NCI-H2227 (cell line): ENCODE results near the gene TRPM1.
A peak's percentile ranks its signal among the peaks of the same experiment; 100 is the strongest.
"Not testable (repeated sequence)": the region's sequence is repeated elsewhere in the genome, so short reads cannot be mapped to it uniquely, and the experiment has no call there.

Experiments used
- DNase-seq: peaks from one replicate; lab custom pipeline; 2025; ENCODE audit not compliant: unreplicated experiment; lab: John Stamatoyannopoulos, UW

Gene TRPM1

DNA sequence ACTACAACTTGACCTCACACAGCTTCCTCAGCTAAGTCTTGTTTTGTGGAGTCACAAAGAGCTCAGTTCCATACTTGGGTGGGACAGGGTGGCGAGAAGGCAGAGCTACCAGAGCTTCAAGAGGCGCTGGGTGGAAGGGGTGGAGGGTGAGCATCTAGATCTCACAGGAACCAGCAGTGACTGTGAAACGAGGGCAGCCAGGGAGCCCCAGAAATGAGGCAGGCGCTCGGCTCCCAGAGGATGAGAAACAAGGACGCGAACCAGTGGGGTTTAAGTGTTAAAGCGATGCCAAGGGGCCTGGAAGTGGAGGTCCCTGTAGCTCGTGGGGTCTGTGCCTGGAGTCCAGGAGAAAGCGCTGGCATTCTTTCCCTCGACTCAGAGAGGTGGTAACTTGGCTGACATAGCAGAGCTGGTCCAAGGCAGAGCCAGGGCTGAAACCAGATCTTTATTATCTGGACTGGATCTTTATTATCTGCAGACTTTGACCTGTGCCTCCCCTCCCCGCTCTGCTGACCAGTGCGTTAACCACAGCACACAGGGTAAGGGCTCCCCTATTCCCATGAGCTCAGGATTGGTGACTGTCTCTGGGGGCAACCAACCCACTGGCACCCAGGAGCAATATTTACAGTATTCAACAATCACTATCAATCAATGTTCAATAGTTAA is 26.2 kb upstream of the TRPM1 start:
- no peak for DNase-seq

DNA sequence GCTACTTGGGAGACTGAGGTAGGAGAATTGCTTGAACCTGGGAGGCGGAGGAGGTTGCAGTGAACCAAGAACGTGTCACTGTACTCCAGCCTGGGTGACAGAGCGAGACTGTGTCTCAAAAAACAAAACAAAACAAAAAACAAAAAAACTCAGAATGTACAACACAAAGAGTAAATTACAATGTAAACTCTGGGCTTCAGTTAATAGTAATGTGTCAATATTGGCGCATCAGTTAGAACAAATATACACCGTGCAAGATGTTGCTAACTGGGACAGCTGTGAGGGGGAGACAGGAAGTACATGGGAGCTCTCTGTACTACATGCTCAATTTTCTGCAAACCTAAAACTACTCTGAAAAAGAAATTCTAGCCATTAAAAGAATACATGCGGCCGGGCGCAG is 23.5 kb upstream of the TRPM1 start:
- no peak for DNase-seq

DNA sequence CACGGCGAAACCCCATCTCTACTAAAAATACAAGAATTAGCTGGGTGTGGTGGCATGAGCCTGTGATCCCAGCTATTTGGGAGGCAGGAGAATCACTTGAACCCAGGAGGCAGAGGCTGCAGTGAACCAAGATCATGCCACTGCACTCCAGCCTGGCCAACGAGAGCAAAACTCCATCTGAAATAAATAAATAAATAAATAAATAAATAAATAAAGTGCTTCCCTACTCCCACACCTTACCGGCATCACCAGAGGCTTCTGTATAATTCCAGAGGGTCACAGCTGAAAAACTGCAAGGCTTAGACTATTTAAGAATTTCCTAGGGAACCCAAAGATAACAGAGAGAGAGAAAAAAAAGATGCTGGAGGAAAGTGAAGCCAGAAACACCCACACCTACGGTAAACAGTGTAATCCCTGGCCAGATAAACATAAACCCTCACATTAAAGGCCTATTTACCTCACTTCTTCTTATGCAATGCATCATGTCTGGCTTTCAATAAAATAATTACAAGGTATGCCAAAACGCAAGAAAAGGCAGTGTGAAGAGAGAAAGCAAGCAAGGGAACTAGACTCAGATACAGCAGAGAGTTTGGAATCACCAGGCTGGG is 15.0 kb upstream of the TRPM1 start:
- no peak for DNase-seq

DNA sequence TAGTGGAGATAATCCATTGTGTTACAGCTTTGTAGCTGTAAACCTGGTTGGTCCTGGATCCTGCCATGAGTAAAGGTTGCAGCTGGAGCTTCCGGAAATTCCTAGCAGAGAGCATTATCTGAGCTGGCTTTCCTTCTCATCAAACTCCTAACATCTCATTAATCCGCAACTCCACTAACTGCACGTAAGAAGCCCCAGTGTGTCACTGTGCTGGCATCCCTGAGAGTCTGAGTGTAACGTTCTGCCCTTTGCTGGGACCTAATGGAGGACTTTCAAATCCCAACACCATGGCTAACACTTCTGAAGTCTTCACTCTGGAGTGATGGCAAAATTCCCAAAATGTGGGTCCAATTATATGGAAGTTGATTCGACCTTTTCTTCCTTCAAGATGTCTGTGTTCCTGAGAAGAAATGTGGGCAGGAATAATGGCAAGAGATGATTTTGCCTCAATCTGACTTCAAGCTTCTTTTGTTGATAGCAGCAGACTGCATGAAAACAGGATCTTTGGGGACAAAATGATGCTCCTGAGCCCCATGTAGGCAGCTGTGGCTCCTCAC is 9.6 kb upstream of the TRPM1 start:
- no peak for DNase-seq

DNA sequence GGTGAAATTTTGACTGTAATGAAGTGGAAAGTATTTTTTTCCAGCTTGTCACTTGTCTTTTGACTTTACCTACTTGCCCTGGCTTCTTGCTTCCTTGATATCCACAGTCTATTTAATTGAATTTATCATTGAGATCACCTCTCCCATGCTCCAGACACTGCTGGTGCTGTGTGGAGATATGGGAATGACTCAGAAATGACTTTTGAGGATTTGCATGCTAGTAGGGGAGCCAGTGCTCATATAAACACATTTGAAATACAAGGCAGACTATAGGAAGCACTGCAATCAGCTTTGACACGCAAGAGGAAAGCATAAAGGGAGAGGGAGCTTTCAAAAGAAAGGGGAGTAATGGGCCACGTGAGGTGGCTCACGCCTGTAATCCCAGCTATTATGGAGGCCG is 7.3 kb upstream of the TRPM1 start:
- no peak for DNase-seq

DNA sequence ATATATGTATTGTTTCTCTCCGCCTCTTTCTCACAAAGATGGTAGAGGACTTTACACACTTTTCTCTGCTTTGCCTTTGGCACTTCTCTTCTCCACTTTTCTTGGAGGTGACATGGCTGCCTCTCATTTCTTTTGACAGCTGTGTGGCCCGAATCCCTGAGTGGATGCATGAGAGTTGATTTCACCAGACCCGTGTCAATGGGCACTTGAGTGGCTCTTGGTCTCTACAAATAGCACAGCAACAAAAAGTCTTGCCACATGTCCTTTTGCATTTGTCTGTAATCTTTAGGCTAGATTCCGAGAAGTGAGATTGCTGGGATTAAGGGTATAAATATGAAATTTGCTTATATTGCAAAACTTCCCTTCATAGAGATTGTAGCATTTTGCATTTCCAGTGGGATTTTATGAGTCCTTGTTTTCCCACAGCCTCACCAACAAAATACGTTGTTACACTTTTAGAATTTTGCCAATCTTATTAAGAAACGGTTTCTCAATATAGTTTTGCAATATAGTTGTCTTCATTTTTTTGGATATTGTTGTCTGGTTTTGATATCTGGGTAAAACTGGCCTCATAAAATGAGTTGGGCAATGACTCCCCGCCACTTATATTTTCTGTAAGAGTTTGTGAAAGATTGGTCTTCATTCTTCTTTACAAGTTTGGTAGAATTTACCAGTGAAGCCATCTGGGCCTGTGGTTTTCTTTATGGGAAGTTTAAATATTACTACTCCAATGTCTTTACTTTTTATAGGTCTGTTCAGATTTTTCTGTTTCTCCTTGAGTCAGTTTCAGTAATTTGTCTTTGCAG is 5.2 kb upstream of the TRPM1 start:
- DNase-seq, result no peak

DNA sequence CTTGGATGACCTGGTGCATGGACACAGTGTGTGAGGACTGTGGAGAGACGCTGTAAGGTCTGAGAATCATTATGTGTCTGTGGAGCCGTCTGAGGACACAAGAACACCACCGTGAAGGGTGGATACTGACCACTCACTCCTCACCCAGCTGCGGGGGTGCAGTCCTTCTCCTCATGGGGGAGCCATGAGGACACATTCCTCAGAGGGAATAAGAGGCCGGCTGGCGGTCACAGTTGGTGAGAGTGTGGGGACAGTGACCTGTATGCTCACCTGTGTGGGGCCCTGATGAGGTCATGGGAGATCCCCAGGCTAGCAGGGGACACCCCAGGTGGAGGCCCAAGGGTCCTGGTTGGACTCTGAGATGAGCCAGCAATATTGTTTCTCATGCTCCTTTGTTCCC is 2.5 kb upstream of the TRPM1 start:
- DNase-seq, result no peak

DNA sequence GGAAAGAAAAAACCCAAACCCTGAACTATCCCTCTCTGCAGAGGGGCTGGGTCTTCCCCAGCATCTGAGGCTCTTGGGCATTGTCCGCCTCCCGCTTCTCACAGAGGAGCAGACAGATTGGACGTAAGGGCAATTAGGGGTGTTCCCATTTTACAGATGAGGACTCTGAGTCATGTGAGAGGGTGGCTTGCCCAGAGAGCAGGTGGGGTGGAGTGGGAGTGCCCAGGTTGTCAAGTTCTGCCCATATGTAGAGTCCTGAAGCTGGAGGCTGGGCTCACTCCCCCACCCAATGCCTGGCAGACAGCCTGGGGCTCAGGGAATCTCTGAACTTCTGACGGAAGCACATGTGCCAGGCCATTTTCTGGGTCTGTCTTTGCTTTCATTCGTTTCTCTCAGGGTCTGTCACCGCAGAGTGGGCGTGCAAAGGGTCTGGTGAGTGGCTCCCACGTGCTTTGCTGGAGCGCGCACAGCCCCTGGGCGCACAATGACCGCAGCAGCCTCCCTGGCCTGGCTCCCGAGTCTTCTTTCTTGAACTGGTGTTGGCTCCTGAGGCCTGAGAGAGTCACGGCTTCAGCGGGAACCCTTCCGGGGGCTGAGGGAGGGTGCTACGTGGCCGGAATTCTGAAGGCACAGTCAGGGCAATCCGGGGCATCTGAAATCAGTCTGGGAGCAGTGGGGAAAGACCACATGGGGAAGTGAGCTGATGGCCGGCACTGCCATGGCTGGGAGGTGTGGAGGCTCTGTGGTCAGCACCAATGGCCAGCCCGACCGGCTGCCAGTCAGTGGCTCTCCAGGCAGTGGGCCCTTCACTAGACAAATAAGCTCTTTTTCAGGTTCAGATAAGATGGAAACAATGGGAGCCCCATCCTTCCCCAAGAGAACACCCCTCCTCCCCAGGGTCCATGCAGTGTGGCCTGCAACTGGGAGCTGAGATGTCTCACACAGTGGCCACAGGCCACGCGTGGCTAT is 1.1 kb upstream of the TRPM1 start:
- no peak for DNase-seq

DNA sequence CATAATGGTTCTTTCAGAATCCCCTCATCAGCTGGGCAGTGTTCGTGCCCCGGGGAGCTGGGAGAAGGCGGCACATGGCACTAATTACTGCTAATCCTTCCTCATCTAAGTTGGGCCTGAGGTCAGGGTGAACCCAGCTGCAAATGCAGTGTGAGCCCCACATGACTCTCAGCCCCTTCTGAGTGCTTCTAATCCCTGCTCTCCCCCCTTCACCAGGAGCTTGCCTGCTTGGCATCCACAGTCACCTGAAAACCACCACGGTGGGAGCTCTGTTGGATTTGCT is 455 bp upstream of the TRPM1 start:
- DNase-seq, result no peak

DNA sequence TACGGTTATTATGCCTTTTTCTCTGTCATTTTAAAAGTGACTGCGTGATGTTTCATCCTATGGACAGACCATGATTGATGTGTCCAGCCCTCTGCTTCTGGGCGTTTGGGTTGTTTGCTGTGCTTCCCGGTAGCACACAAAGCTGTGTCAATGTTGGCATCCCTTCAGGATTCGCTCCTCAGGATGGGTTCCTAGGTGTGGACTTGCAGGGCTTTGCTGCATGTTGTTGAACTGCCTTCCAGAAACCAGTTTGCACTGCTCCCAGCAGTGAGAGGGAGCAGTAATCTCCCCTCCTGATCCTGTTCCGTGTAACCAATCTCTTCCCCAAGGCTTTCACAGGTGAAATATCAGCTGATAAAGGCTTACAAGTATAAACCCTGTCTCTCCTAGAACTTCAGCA is 787 bp downstream of the TRPM1 start:
- DNase-seq, result no peak

DNA sequence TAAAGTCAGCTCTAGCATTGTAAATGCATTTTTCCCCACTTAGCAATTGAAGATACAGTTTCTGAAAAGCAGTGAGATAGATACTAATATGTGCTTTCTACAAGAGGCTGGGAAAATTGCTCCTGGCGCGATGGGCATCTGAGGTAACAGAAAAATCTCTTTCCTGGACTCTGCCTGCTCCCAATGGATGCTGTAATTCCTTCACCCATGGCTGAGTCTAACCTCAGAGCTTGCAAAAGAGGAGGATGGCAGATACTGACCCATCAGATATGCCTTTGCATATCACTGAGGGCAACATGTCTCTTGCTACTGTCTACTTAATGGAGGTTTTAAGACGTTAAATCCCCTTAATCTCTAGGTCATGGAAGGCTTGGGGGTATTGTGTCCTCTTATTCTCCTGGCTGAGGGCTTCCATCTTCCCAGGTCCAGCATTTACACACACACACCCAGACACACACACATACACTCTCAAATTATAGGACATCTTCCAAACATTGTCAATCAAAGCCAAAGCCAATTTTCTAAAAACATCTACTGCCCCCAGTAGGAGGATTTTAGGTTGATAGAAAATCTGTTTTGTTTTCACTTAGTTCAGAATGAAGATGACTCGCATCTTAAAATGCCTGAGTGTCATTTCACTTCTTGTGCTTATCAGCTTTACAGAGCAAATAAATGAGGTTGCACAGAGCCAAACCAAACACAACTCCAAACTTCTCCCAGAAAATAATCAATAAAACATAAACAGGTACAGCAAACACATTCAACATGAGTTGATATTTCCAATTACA is 2.4 kb downstream of the TRPM1 start:
- peak; percentile 18 for DNase-seq

DNA sequence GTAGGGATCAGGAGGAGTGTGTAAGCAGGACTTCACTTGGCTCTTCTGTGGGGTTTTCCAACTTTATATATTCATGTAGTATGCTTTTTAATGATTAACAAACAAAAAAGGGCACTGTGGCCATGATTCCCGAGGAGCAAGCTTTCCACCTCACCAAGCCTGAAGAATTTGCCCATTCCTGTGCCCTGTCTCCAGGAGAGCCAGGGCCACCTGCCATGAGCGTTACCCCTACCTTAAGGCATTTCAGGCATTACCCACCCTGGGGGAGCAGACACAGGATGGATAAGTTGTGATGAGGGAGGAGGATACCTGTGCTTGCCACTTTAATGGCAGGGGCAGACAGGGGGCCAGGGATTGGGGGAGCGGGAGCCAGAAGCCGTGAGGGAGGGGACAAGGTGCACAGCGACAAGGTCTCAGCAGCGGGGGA is 3.0 kb downstream of the TRPM1 start:
- no peak for DNase-seq

DNA sequence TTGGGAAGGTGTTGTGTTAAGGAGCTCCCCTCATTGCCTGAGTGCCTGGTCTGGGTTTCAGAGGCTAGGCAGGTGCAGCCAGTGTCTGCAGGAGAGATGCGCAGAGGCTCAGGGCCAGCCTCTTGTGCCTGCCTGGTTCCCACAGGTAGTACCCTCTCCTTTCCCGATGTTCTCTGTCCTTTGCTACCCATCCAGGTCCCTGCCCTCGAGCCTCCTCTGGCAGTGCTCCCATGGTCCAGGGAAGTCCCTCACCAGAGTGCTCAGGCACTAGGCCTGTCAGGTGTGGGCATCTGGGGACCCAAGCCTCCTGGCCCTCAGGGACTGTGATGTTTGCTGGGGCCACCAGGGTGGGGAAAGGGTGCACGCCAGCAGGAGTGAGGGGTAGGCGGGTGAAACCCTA is 5.0 kb downstream of the TRPM1 start:
- DNase-seq, result no peak

DNA sequence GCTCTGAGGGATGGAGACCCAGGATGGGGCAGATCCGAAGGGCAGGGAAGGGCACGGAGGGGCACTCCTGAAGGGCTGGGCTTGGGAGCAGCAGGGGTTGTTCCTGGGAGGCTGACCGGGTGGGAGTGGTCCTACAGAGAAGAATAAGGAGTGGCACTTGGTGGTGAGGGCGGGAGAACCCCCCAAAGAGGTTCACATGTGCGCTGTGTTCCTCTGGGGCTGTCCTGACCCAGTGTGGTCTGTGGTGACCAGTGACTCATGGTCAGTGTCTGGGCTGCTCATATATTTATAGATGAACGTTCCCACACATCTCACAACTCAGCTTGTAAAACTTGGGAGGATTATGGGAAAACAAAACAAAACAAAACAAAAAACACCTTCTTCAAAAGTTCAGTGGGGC is 10.0 kb downstream of the TRPM1 start:
- no peak for DNase-seq

DNA sequence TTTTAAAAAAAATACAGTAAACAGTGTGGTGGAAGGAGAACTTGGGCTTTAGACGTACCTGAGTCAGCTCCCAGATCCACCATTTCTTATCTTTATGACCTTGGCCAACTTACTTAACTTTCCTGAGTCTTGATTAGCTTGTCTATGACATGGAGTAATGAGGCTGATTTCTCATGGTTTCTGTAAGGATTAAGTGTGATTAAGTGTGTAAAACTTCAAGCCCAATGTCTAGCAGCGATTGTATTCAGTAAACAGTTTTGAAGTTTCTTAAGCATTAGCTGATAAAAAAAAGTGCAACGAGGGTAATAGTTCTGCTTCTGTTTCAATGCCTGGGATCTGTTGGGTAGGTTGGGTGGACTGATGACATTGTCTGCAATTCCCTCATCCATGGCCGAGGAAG is 10.8 kb downstream of the TRPM1 start:
- DNase-seq, result no peak

DNA sequence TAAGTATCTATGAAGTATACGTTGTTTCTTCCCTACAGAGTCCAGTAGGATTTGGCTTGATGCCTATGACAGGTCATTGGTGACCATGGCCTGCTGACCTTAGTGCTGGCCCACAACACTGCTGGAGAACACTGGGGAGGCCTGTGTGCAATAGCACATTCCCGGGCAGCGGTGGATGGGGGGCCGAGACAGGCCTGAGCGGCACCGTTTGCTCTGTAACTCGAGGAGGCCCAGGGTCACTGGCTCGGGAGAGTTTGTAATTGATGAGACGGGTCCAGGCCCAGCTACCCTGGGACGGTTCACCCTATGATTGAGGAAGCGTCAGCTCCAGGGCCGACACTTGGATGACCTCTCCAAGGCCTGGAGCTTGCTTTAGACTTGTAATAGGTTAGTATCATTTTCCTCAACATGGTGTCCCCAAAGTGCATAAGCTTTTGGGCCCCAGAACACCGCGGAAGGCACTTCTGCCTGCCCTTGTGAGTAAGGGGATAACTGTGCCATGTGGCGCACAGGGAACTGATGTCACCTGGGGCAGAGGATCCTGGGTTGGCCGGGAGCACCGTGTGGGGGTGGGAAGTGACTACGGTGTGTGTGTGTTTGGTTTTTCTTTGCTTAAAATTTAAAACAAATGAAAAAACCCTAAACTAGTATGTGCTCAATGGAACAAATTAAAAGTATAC is 12.0 kb downstream of the TRPM1 start:
- DNase-seq, result no peak

DNA sequence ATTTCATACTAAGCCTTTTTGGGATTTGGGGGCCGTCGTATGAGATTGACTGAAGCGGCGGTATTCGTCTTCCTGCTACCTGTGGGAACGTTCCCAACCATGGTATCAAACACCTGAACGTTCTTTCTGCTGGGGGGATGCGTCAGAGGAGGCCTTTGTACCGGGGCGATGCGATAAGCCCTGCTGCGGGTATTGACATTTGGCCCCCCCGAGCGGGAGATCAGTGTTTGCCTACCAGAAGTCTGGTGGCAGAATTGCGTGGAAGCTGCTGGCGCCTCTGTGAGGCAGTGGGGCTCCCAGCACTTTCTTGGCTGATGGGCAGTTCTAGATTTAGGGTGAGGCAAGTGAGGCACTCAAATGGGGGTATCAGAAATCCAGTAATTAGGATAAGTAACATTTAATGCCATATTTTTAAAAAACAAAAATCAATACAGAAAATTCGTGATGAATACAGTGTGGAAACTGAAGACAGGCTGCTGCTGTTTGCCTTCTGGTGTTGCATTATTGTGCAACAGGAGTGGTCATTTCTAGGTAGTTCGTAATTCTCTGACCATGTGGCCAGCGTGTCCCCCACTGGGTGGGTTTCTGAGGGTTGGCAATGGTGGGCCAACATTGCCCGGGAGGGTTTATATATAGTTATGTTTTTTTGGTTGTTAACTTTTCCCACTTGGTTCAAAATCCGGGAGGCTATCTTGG is 12.7 kb downstream of the TRPM1 start:
- DNase-seq, result no peak

DNA sequence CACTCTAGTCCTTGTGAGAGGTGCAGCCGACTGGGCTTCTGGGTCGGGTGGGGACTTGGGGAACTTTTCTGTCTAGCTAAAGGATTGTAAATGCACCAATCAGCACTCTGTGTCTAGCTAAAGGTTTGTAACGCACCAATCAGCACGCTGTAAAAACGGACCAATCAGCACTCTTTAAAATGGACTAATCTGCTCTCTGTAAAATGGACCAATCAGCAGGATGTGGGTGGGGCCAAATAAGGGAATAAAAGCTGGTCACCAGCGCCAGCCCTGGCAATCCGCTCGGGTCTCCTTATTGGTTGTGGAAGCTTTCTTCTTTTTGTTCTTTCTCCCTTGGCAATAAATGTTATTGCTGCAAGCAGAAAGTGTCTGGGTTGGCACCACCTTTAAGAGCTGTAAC is 13.5 kb downstream of the TRPM1 start:
- DNase-seq, result not testable (repeated sequence)

DNA sequence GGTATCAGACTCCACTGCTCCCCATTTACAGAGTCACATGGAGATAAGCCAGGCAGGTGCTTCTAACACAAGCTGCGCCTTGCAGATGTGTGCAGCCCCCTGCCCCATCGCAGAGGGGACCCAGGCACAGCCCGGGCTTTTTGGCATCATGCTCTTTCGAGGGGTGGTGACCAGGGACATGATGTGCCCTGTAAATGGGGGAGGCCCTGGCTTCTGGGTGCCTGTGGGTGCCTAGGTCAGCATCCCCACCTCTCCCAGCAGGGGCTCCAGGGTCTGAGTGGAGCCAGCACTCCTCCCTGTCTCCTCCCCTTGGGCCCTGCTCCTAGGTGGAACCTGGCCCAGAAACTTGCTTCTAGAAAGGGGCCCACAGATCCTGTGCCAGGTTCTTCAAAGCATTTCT is 15.2 kb downstream of the TRPM1 start:
- no peak for DNase-seq
